ENCODE data around the gene DDR1.

The DDR1 gene

DNA sequence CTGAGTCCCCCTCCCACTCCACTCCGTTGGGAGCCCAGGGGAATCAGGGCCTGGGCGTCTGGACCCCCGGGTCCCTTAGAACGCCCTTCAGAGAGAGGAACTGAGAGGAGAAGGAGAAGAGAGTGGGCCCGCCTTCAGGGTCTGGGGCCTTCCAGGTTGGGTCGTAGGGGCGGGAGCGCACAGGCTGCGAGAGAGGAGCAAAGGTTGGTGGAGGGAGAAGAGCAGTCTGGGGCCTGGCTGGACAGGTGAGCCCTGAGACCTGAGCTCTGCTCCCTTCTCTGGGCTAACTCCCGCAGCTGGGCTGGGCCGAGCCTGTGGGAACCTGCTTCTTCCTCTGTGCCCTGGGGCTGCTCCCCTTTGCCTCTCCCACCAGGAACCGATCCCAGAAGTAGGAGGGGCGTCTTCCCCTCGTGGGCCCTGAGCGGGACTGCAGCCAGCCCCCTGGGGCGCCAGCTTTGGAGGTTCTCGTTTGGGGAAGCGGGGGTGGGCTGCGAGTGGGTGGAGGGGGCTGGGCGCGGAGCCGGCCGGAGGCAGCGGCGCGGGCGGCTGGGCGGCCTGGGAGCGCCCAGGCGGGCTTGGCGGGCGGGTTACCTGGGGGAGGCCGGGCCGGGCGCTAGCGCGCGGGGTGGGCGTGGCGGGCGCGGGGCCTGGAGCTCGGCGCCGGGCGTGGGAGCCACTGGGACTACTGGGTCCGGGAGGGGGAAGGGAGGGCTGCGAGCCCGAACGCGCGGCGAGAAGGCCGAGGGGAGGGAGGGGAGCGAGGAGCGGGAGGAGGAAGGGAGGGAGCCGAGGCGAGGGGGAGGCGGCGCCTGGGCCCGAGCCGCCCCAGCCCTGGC lies at the start of gene DDR1:
DDR1 (plus strand) TSS at position 835 of the 836 bp plus-strand sequence. CDS start 4,211 bp downstream, outside the sequence.
- peak; percentile 49 for ATAC-seq

DNA sequence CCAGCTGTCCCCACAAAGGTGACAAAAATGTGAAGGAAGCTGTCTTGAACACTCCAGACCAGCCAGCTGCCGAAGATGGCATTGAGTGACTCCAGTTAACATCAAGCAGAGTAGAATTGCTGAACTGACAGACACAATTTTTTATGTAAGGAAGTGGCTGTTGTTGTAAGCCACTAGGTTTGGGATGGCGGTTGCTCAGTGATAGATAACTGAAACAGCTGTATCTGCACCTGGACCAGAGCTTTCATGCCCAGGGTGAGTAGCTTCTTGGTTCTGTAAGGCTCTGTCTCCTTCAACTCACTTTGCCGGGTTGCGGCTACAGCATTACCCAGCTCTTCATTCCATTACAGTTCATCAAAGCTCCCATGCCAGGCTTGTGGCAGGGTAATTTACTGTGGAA lies 49.7 kb upstream of the DDR1 start:
- ATAC-seq, result no peak
- TF ChIP-seq ZNF8 (CRISPR knock-in tag; IDR thresholded peaks at IDR 0.05), result no peak

More for the DNA sequence above, at the start of gene DDR1:
- TF ChIP-seq, protein P1, sequence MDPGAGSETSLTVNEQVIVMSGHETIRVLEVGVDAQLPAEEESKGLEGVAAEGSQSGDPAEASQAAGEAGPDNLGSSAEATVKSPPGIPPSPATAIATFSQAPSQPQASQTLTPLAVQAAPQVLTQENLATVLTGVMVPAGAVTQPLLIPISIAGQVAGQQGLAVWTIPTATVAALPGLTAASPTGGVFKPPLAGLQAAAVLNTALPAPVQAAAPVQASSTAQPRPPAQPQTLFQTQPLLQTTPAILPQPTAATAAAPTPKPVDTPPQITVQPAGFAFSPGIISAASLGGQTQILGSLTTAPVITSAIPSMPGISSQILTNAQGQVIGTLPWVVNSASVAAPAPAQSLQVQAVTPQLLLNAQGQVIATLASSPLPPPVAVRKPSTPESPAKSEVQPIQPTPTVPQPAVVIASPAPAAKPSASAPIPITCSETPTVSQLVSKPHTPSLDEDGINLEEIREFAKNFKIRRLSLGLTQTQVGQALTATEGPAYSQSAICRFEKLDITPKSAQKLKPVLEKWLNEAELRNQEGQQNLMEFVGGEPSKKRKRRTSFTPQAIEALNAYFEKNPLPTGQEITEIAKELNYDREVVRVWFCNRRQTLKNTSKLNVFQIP (CRISPR knock-in tag; IDR thresholded peaks at IDR 0.05; ENCODE audit: borderline replicate concordance, low read depth), result no peak

DNA sequence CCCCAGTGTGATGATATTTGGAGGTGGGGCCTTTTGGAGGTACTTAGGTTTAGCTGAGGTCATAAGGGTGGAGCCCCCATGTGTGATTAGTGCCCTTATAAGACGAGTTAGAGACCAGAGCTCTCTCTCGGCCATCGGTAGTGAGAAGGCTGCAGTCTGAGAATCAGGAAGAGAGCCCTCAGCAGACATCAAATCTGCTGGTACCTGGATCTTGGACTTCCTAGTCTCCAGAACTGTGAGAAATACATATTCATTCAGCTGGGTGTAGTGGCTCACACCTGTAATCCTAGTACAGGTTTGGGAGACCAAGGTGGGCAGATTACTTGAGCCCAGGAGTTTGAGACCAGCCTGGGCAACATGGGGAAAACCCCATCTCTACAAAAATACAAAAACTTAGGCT lies 48.7 kb upstream of the DDR1 start:
- TF ChIP-seq ZC3H10 (CRISPR knock-in tag; IDR thresholded peaks at IDR 0.05) (no peak), PPARA (CRISPR knock-in tag; IDR thresholded peaks at IDR 0.05; ENCODE audit: borderline replicate concordance) (no peak), ARNTL (CRISPR knock-in tag; IDR thresholded peaks at IDR 0.05; ENCODE audit: borderline replicate concordance, low read depth) (no peak), ZNF565 (CRISPR knock-in tag; conservative IDR thresholded peaks at IDR 0.05; ENCODE audit: low read depth) (no peak), TOX (CRISPR knock-in tag; IDR thresholded peaks at IDR 0.05; ENCODE audit: borderline replicate concordance) (no peak), ZNF8 (CRISPR knock-in tag; IDR thresholded peaks at IDR 0.05) (no peak), RARB (CRISPR knock-in tag; IDR thresholded peaks at IDR 0.05) (no peak), ESRRG (CRISPR knock-in tag; IDR thresholded peaks at IDR 0.05) (no peak), ZFP3 (CRISPR knock-in tag; IDR thresholded peaks at IDR 0.05) (no peak), GLIS3 (CRISPR knock-in tag; IDR thresholded peaks at IDR 0.05) (no peak)
- TF ChIP-seq, protein P2, sequence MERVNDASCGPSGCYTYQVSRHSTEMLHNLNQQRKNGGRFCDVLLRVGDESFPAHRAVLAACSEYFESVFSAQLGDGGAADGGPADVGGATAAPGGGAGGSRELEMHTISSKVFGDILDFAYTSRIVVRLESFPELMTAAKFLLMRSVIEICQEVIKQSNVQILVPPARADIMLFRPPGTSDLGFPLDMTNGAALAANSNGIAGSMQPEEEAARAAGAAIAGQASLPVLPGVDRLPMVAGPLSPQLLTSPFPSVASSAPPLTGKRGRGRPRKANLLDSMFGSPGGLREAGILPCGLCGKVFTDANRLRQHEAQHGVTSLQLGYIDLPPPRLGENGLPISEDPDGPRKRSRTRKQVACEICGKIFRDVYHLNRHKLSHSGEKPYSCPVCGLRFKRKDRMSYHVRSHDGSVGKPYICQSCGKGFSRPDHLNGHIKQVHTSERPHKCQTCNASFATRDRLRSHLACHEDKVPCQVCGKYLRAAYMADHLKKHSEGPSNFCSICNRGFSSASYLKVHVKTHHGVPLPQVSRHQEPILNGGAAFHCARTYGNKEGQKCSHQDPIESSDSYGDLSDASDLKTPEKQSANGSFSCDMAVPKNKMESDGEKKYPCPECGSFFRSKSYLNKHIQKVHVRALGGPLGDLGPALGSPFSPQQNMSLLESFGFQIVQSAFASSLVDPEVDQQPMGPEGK (CRISPR knock-in tag; IDR thresholded peaks at IDR 0.05; ENCODE audit: borderline replicate concordance), result no peak
- TF ChIP-seq, protein P3, sequence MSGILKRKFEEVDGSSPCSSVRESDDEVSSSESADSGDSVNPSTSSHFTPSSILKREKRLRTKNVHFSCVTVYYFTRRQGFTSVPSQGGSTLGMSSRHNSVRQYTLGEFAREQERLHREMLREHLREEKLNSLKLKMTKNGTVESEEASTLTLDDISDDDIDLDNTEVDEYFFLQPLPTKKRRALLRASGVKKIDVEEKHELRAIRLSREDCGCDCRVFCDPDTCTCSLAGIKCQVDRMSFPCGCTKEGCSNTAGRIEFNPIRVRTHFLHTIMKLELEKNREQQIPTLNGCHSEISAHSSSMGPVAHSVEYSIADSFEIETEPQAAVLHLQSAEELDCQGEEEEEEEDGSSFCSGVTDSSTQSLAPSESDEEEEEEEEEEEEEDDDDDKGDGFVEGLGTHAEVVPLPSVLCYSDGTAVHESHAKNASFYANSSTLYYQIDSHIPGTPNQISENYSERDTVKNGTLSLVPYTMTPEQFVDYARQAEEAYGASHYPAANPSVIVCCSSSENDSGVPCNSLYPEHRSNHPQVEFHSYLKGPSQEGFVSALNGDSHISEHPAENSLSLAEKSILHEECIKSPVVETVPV (CRISPR knock-in tag; IDR thresholded peaks at IDR 0.05), result no peak
- TF ChIP-seq, protein P4, sequence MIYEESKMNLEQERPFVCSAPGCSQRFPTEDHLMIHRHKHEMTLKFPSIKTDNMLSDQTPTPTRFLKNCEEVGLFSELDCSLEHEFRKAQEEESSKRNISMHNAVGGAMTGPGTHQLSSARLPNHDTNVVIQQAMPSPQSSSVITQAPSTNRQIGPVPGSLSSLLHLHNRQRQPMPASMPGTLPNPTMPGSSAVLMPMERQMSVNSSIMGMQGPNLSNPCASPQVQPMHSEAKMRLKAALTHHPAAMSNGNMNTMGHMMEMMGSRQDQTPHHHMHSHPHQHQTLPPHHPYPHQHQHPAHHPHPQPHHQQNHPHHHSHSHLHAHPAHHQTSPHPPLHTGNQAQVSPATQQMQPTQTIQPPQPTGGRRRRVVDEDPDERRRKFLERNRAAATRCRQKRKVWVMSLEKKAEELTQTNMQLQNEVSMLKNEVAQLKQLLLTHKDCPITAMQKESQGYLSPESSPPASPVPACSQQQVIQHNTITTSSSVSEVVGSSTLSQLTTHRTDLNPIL (CRISPR knock-in tag; IDR thresholded peaks at IDR 0.05; ENCODE audit: low read depth), result no peak
- no peak for ATAC-seq

DNA sequence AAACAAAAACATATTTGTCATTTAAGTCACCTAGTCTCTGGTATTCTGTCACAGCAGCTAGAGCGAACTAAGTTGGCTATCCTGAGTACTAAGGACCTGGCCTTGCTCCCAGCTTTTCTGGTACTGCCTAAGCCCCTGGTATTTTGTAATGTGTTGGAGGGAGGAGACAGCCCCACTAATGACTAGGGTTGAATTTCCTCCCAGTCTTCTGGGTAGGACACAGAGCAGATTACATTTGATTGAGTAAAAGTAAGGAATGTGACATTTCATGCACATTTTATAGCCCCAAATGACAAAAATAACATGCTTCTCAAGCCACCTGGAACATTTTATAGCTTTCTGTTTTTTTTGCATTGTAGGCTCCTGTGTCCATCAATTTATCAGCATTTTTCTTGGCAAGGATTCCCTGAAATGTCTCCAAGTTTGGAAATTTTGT lies 47.9 kb upstream of the DDR1 start:
- peak; percentile 79 for ATAC-seq
- TF ChIP-seq, protein P1 (CRISPR knock-in tag; IDR thresholded peaks at IDR 0.05; ENCODE audit: borderline replicate concordance, low read depth), result no peak
- TF ChIP-seq ZNF565 (CRISPR knock-in tag; conservative IDR thresholded peaks at IDR 0.05; ENCODE audit: low read depth) (no peak), OSR1 (CRISPR knock-in tag; IDR thresholded peaks at IDR 0.05) (no peak), TCF4 (CRISPR knock-in tag; IDR thresholded peaks at IDR 0.05; ENCODE audit: borderline replicate concordance) (no peak), ISL1 (CRISPR knock-in tag; IDR thresholded peaks at IDR 0.05) (peak; percentile 81), BACH2 (CRISPR knock-in tag; IDR thresholded peaks at IDR 0.05; ENCODE audit: borderline replicate concordance) (no peak), ZNF70 (CRISPR knock-in tag; IDR thresholded peaks at IDR 0.05) (no peak)
- TF ChIP-seq, protein P5, sequence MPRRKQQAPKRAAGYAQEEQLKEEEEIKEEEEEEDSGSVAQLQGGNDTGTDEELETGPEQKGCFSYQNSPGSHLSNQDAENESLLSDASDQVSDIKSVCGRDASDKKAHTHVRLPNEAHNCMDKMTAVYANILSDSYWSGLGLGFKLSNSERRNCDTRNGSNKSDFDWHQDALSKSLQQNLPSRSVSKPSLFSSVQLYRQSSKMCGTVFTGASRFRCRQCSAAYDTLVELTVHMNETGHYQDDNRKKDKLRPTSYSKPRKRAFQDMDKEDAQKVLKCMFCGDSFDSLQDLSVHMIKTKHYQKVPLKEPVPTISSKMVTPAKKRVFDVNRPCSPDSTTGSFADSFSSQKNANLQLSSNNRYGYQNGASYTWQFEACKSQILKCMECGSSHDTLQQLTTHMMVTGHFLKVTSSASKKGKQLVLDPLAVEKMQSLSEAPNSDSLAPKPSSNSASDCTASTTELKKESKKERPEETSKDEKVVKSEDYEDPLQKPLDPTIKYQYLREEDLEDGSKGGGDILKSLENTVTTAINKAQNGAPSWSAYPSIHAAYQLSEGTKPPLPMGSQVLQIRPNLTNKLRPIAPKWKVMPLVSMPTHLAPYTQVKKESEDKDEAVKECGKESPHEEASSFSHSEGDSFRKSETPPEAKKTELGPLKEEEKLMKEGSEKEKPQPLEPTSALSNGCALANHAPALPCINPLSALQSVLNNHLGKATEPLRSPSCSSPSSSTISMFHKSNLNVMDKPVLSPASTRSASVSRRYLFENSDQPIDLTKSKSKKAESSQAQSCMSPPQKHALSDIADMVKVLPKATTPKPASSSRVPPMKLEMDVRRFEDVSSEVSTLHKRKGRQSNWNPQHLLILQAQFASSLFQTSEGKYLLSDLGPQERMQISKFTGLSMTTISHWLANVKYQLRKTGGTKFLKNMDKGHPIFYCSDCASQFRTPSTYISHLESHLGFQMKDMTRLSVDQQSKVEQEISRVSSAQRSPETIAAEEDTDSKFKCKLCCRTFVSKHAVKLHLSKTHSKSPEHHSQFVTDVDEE (CRISPR knock-in tag; IDR thresholded peaks at IDR 0.05), result peak; percentile 67
